ENCODE data around the gene TIMM21. TPM values are rescaled to one million over a fixed set of nuclear protein-coding genes. Genes with fewer than 3 reads are reported as not detected.

Gene TIMM21
- total and polyA plus RNA-seq, 9 of the 15 experiments (the other 6 are each of a cell fraction or from before 2014, with no cell fraction given), result 54.7 to 229 (median 83.3) TPM

DNA sequence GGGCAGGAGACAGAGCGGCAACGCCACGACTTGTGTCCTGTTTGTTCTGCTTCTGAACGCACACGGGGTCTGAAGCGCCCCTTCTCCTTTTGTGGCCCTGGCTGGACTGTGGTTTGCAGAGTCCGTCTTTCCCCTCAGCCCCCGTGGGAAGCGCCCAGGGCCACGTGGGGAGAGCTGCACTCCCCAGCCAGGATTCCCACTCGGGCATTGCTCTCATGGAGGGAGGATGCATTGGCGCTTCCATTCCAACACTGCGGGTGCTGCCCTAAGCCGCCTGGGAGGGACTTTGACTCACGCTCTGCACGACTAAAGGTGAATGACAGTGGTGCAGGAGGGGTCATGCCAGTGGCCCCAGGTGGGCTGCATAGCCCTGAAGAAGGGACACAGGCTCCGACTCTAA, 52.5 kb downstream of the TIMM21 start (continued):
- TF ChIP-seq, protein P1, sequence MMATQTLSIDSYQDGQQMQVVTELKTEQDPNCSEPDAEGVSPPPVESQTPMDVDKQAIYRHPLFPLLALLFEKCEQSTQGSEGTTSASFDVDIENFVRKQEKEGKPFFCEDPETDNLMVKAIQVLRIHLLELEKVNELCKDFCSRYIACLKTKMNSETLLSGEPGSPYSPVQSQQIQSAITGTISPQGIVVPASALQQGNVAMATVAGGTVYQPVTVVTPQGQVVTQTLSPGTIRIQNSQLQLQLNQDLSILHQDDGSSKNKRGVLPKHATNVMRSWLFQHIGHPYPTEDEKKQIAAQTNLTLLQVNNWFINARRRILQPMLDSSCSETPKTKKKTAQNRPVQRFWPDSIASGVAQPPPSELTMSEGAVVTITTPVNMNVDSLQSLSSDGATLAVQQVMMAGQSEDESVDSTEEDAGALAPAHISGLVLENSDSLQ (IDR thresholded peaks at IDR 0.05), result no peak
- no peak for TF ChIP-seq OTX1 (CRISPR knock-in tag; IDR thresholded peaks at IDR 0.05)
- no peak for TF ChIP-seq SMC3 (conservative IDR thresholded peaks at IDR 0.05; ENCODE audit: insufficient read depth, low read depth, low read length)
- no peak for TF ChIP-seq ELF4 (CRISPR knock-in tag; IDR thresholded peaks at IDR 0.05)
- no peak for TF ChIP-seq CEBPB (tag; IDR thresholded peaks at IDR 0.05)

DNA sequence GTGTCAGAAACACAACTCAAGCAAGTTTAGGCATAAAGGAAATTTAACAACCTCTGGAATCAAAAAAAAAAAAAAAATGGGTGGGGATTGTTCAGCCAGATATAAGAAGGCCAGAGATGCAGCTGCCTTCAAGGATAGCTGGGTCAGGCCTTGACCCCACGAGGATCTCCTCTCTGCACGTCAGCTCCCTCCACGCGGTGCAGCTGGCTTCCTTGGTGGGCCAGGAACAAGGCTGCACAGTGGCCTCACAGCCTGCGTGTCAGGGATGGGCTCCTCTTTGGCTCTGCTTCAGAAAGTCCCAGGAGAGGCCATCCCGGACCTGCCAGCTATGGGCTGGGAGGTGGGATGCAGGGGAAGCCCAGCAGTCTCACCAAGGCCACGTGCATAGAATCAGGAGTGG, 55.5 kb downstream of the TIMM21 start:
- Histone ChIP-seq H3K79me2 (ENCODE audit: control insufficient read depth, insufficient read depth, low read length) (no peaks in the 10 kb centered on the region), H3K27ac (ENCODE audit: extremely low read depth, low read depth, low read length) (no peak overlapping the region), H3K27me3 (ENCODE audit: control insufficient read depth in 2 of 2, insufficient read depth in 2 of 2, low read length in 2 of 2) (peaks cover 0 to 14% of the 10 kb centered on the region in 2 experiments; a peak in 2 of 5 replicates), H3K36me3 (ENCODE audit: control insufficient read depth, insufficient read depth, low read length) (no peaks in the 10 kb centered on the region), H3K4me1 (replicated peaks in 1 of 2; ENCODE audit: control insufficient read depth in 2 of 2, insufficient read depth in 2 of 2, low read length in 2 of 2) (no peaks in the 10 kb centered on the region; a peak in 1 of 5 replicates), H3K9ac (ENCODE audit: insufficient read depth in 1 of 2, low read depth in 2 of 2, low read length in 2 of 2) (no peak overlapping the region), H3K9me3 (replicated peaks; ENCODE audit: control insufficient read depth, insufficient read depth, low read depth, low read length) (no peaks in the 10 kb centered on the region), H2AFZ (ENCODE audit: low read depth, low read length) (no peak overlapping the region), H3K9me1 (ENCODE audit: control insufficient read depth, insufficient read depth, low read length) (no peaks in the 10 kb centered on the region), H3K4me2 (ENCODE audit: insufficient read depth, low read length) (no peak overlapping the region), H4K20me1 (replicated peaks; ENCODE audit: control insufficient read depth, insufficient read depth, low read length) (no peaks in the 10 kb centered on the region), H3K4me3 (no peak overlapping the region)
- DNase-seq (ENCODE audit: extremely low read depth in 1 of 4, low spot score in 3 of 4), result no peak
- no peak for FAIRE-seq
- no peak for ATAC-seq
- WGBS (ENCODE audit: insufficient coverage, low coverage, missing lambda C conversion rate), result 0% methylated on average over 3 of the region's 7 CpGs
- ChIA-PET CTCF (ENCODE audit: low intra/inter-chr PET ratio) (no interaction called here), POLR2A (interaction anchor here (0.6 kb wide), 1 partner anchor 276 kb away, joined by 3 read pairs; no protein-coding TSS in a partner anchor)
- in situ Hi-C loops (cut with MboI), result no loop called here
- no peak for TF ChIP-seq ZNF589 (CRISPR knock-in tag; IDR thresholded peaks at IDR 0.05; ENCODE audit: low read depth)
- TF ChIP-seq ZC3H8 (IDR thresholded peaks at IDR 0.05), result no peak
- TF ChIP-seq NFIC (IDR thresholded peaks at IDR 0.05), result no peak
- no peak for TF ChIP-seq TCF7 (IDR thresholded peaks at IDR 0.05; ENCODE audit: borderline replicate concordance)
- no peak for TF ChIP-seq STAT5B (CRISPR knock-in tag; IDR thresholded peaks at IDR 0.05)
- TF ChIP-seq ZBTB8A (IDR thresholded peaks at IDR 0.05; ENCODE audit: partially characterized antibody), result no peak
- no peak for TF ChIP-seq ZNF174 (CRISPR knock-in tag; IDR thresholded peaks at IDR 0.05)
- TF ChIP-seq SAP30 (IDR thresholded peaks at IDR 0.05; ENCODE audit: borderline replicate concordance, insufficient read depth, low read depth, low read length, poor library complexity, severe bottlenecking), result no peak
- TF ChIP-seq JUN (IDR thresholded peaks at IDR 0.05; ENCODE audit: borderline replicate concordance, low read depth, low read length), result no peak
- no peak for TF ChIP-seq JUN (CRISPR knock-in tag; IDR thresholded peaks at IDR 0.05; ENCODE audit: borderline replicate concordance)
- no peak for TF ChIP-seq POLR3G (IDR thresholded peaks at IDR 0.05; ENCODE audit: extremely low read depth, insufficient read length, insufficient replicate concordance)
- no peak for TF ChIP-seq NFRKB (IDR thresholded peaks at IDR 0.05; ENCODE audit: low read depth)
- no peak for TF ChIP-seq ZNF778 (CRISPR knock-in tag; IDR thresholded peaks at IDR 0.05)
- intact Hi-C loops (cut with micrococcal nuclease), result no loop called here
- no TSS peak for BruUV-seq (replicated peaks)

Data from K562 (cell line).